NB4 (cell line): ENCODE results near the gene LEP.

Experiments used
- TF ChIP-seq, protein P1 (sequence below): IDR thresholded peaks from one replicate; pipeline ENCODE4 v1.5.1; 2012; ENCODE audit warnings: low read depth, low read length
- TF ChIP-seq, protein P2 (sequence below): IDR thresholded peaks from 2 replicates; pipeline ENCODE4 v1.6.1; 2011; ENCODE audit warnings: low read depth, low read length

DNA sequence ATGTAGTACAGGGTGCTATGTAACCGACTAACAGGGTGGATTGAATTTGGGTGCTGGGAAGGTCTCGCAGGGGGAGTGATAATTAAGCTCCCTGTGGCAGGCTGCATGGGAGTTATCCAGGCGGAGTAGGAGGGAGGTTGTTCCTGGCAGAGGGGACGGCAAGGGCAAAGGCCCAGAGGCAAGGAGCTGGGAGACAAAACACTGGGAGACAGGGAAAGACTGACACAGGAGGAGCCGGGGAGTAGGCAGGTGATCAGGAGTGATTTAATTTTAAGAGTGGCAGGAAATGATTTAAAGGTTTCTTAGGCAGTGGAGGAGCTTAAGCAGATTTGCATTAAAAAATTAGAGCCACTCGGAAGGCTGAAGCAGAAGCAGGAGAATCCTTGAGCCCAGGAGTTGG is 40.7 kb upstream of the LEP start:
- TF ChIP-seq, protein P1, sequence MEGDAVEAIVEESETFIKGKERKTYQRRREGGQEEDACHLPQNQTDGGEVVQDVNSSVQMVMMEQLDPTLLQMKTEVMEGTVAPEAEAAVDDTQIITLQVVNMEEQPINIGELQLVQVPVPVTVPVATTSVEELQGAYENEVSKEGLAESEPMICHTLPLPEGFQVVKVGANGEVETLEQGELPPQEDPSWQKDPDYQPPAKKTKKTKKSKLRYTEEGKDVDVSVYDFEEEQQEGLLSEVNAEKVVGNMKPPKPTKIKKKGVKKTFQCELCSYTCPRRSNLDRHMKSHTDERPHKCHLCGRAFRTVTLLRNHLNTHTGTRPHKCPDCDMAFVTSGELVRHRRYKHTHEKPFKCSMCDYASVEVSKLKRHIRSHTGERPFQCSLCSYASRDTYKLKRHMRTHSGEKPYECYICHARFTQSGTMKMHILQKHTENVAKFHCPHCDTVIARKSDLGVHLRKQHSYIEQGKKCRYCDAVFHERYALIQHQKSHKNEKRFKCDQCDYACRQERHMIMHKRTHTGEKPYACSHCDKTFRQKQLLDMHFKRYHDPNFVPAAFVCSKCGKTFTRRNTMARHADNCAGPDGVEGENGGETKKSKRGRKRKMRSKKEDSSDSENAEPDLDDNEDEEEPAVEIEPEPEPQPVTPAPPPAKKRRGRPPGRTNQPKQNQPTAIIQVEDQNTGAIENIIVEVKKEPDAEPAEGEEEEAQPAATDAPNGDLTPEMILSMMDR = no peak
- TF ChIP-seq, protein P2, sequence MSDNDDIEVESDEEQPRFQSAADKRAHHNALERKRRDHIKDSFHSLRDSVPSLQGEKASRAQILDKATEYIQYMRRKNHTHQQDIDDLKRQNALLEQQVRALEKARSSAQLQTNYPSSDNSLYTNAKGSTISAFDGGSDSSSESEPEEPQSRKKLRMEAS = no peak
